GM12875 (cell line): ENCODE data around the gene DHRS3.
"Not testable (repeated sequence)": the region's sequence is repeated elsewhere in the genome, so short reads cannot be mapped to it uniquely, and the experiment has no call there.

Source experiments
- H3K4me3 ChIP-seq: one replicate; pipeline ENCODE4 v1.5.1; 2011; ENCODE audit warnings: low read depth, low read length, control low read depth
- CTCF ChIP-seq: IDR thresholded peaks from 2 replicates; pipeline ENCODE4 v1.5.1; 2011; ENCODE audit warnings: low read depth, mild to moderate bottlenecking, control low read depth, inconsistent platforms, low read length, moderate library complexity, borderline replicate concordance; ENCODE audit not compliant: insufficient read depth

DHRS3 gene

GRCh38 chr1:12617901-12618660, at the start of gene DHRS3:
Gene DHRS3, minus strand, starts transcription at chr1:12618210. Its CDS starts 862 bp downstream, at chr1:12617348.
- H3K4me3 ChIP-seq, result peak within 1 kb of the TSS; percentile 17
- TF ChIP-seq CTCF, result no peak

GRCh38 chr1:12666141-12666735, 48.2 kb upstream of the DHRS3 start:
- no peak for TF ChIP-seq CTCF
- H3K4me3 ChIP-seq, result no peak overlapping the region

- H3K4me3 ChIP-seq, result no peak overlapping the region
- TF ChIP-seq CTCF, result no peak
These were observed 47.5 kb upstream of the DHRS3 start for GRCh38 chr1:12665511-12665910.

GRCh38 chr1:12662556-12662955, 44.5 kb upstream of the DHRS3 start:
- no peak for TF ChIP-seq CTCF
- no peak overlapping the region for H3K4me3 ChIP-seq

- H3K4me3 ChIP-seq, result no peak overlapping the region
- TF ChIP-seq CTCF, result no peak
These were observed 43.7 kb upstream of the DHRS3 start for GRCh38 chr1:12661606-12662219.

- peak; percentile 90 for TF ChIP-seq CTCF
- H3K4me3 ChIP-seq, result no peak overlapping the region
These were observed 40.8 kb upstream of the DHRS3 start for GRCh38 chr1:12658531-12659453.

- H3K4me3 ChIP-seq, result not testable (repeated sequence)
These were observed 40.0 kb upstream of the DHRS3 start for GRCh38 chr1:12657885-12658512.
